GM12878 (cell line): ENCODE data around the gene APLN. TPM values are rescaled to one million over a fixed set of nuclear protein-coding genes. Genes with fewer than 3 reads are reported as not detected.

Experiments
- ATAC-seq: fragments of 200-7000 bp; cut with Tn5 transposase; 3 replicates; pipeline ENCODE4 v1.9.1; 2020; ENCODE audit warnings: mild to moderate bottlenecking, moderate library complexity
- BruUV-seq: library from RNA; stranded (reverse); fragments of 400-500 nt; replicated peaks from 2 replicates; lab custom pipeline; 2021; lab: Mats Ljungman, UMichigan
- CTCF ChIA-PET: fragments of 300-600 bp; sonication (Branson Sonifier 250); formaldehyde crosslinking; extraction: SDS; loops from one replicate; lab custom pipeline; 2021; ENCODE audit warnings: inconsistent platforms; lab: Yijun Ruan, JAX
- POLR2A ChIA-PET: fragments of 350-600 bp; formaldehyde crosslinking; extraction: SDS; loops from one replicate; lab custom pipeline; 2021; ENCODE audit warnings: inconsistent platforms; lab: Charles Lee
- RAD21 ChIA-PET: fragments of 300-600 bp; sonication (Branson Sonifier 250); formaldehyde crosslinking; loops from one replicate; lab custom pipeline; 2023; ENCODE audit warnings: antibody characterized with exemption; ENCODE audit not compliant: unreplicated experiment; lab: Charles Lee
- SMC1A ChIA-PET: fragments of 300-600 bp; sonication (Branson Sonifier 250); formaldehyde crosslinking; loops from one replicate; lab custom pipeline; 2023; ENCODE audit not compliant: unreplicated experiment, uncharacterized antibody; lab: Charles Lee
- DNase-seq: peaks from one replicate; pipeline ENCODE4 v3.0.0-alpha.2; 2011; ENCODE audit warnings: low read depth, low spot score
- FAIRE-seq: peaks from 3 replicates; lab custom pipeline; 2011; peaks lifted over from hg19 to GRCh38; lab: Jason Lieb, UNC
- H2AFZ ChIP-seq: 2 replicates; pipeline ENCODE4 v1.6.0; 2011; ENCODE audit warnings: low read depth, low read length, control low read depth; ENCODE audit not compliant: control insufficient read depth
- H3K27ac ChIP-seq: 2 replicates; pipeline ENCODE4 v1.5.1; 2011; ENCODE audit warnings: control low read depth; ENCODE audit not compliant: control insufficient read depth, insufficient read depth
- H3K27me3 ChIP-seq, 2 experiments: replicated peaks in 1 of 2; 2 replicates each; pipeline versions ENCODE4 v1.6.0 to v1.6.1; 2011; ENCODE audit warnings: low read length in 1 of 2; ENCODE audit not compliant: control insufficient read depth in 2 of 2, insufficient read depth in 2 of 2
- H3K36me3 ChIP-seq, 2 experiments: 2 replicates each; pipeline ENCODE4 v1.5.1; 2011; ENCODE audit warnings: low read length in 1 of 2; ENCODE audit not compliant: control insufficient read depth in 2 of 2, insufficient read depth in 2 of 2
- H3K4me1 ChIP-seq: 2 replicates; pipeline ENCODE4 v1.6.1; 2011; ENCODE audit warnings: mild to moderate bottlenecking, low read length, moderate library complexity, mixed read lengths; ENCODE audit not compliant: control insufficient read depth, insufficient read depth
- H3K4me2 ChIP-seq: 2 replicates; pipeline ENCODE4 v1.6.0; 2011; ENCODE audit warnings: control low read depth; ENCODE audit not compliant: control insufficient read depth, insufficient read depth
- H3K4me3 ChIP-seq: fragments of 200-600 bp; sonication (generic); 2 replicates; pipeline ENCODE4 v1.5.1; 2016
- H3K79me2 ChIP-seq: 2 replicates; pipeline ENCODE4 v1.6.0; 2011; ENCODE audit warnings: low read length; ENCODE audit not compliant: control insufficient read depth, insufficient read depth
- H3K9ac ChIP-seq: 2 replicates; pipeline ENCODE4 v1.8.0; 2011; ENCODE audit warnings: low read length, control low read depth, mixed read lengths; ENCODE audit not compliant: control insufficient read depth, insufficient read depth
- H3K9me3 ChIP-seq: replicated peaks from 3 replicates; pipeline ENCODE4 v1.5.1; 2011; ENCODE audit warnings: mild to moderate bottlenecking, low read length; ENCODE audit not compliant: control insufficient read depth, insufficient read depth
- H4K20me1 ChIP-seq: 2 replicates; pipeline ENCODE4 v1.6.0; 2011; ENCODE audit not compliant: control insufficient read depth, insufficient read depth
- BACH1 ChIP-seq: fragments of 450-650 bp; IDR thresholded peaks from 2 replicates; pipeline ENCODE4 v1.6.1; 2017; ENCODE audit warnings: mild to moderate bottlenecking, borderline replicate concordance
- BHLHE40 ChIP-seq, 2 experiments: fragments of 450-650 bp in 1 of 2; IDR thresholded peaks; 2 replicates each; pipeline ENCODE4 v1.6.1; 2011 to 2017; ENCODE audit warnings: low read depth in 2 of 2, borderline replicate concordance in 1 of 2, improper control_type of control experiment in 1 of 2, low read length in 1 of 2, mild to moderate bottlenecking in 1 of 2
- CHD1 ChIP-seq: IDR thresholded peaks from 2 replicates; pipeline ENCODE4 v1.6.1; 2012; ENCODE audit warnings: low read depth, low read length, improper control_type of control experiment
- CHD4 ChIP-seq: fragments of 200-600 bp; sonication (generic); IDR thresholded peaks from 2 replicates; pipeline ENCODE4 v1.6.1; 2016; ENCODE audit warnings: mild to moderate bottlenecking
- ESRRA ChIP-seq: IDR thresholded peaks from 2 replicates; pipeline ENCODE4 v1.6.1; 2012; ENCODE audit warnings: mild to moderate bottlenecking, low read length, improper control_type of control experiment
- GABPA ChIP-seq: IDR thresholded peaks from 2 replicates; pipeline ENCODE4 v1.6.1; 2014; ENCODE audit warnings: antibody characterized with exemption, low read depth, mild to moderate bottlenecking, inconsistent platforms
- IRF3 ChIP-seq: fragments of 450-650 bp; IDR thresholded peaks from 2 replicates; pipeline ENCODE4 v1.6.1; 2014; ENCODE audit warnings: mild to moderate bottlenecking
- IRF5 ChIP-seq: fragments of 450-650 bp; IDR thresholded peaks from 2 replicates; pipeline ENCODE4 v1.6.1; 2017; ENCODE audit warnings: borderline replicate concordance
- PKNOX1 ChIP-seq: fragments of 450-650 bp; IDR thresholded peaks from 2 replicates; pipeline ENCODE4 v1.6.1; 2016; ENCODE audit warnings: mild to moderate bottlenecking
- PML ChIP-seq: IDR thresholded peaks from 2 replicates; pipeline ENCODE4 v1.6.1; 2012; ENCODE audit warnings: low read length, inconsistent platforms
- RCOR1 ChIP-seq: conservative IDR thresholded peaks from 2 replicates; pipeline ENCODE4 v1.6.1; 2012; ENCODE audit warnings: low read depth, low read length, improper control_type of control experiment
- STAT1 ChIP-seq: fragments of 450-650 bp; conservative IDR thresholded peaks from 2 replicates; pipeline ENCODE4 v1.6.1; 2014; ENCODE audit warnings: antibody characterized with exemption, mild to moderate bottlenecking
- SUZ12 ChIP-seq: fragments of 200-600 bp; sonication (generic); IDR thresholded peaks from one replicate; pipeline ENCODE4 v1.6.1; 2018; ENCODE audit warnings: antibody characterized with exemption, mild to moderate bottlenecking; ENCODE audit not compliant: unreplicated experiment
- TBL1XR1 ChIP-seq: IDR thresholded peaks from 2 replicates; pipeline ENCODE4 v1.6.1; 2012; ENCODE audit warnings: low read depth, low read length, improper control_type of control experiment
- WGBS: methylation state at CpG from one replicate; pipeline ENCODE4 v1.1.6; 2016; ENCODE audit warnings: low lambda C conversion rate; ENCODE audit not compliant: insufficient replicate concordance, insufficient coverage; ENCODE audit errors: missing lambda C conversion rate; 5-methylcytosine and 5-hydroxymethylcytosine counted together
- in situ Hi-C: fragments of 300-500 bp; cut with MboI; formaldehyde crosslinking; loops from 9 replicates; pipeline ENCODE4 v1.14.3; 2018; ENCODE audit warnings: mixed read lengths
- intact Hi-C: fragments of 100-400 bp; cut with micrococcal nuclease; formaldehyde crosslinking; loops from one replicate; pipeline ENCODE4 v1.14.2; 2022; ENCODE audit not compliant: unreplicated experiment
- polyA plus RNA-seq, 11 experiments: library from polyadenylated mRNA; depleted of rRNA in 4 of 11; unstranded in 6 of 11; stranded (reverse) in 5 of 11; fragments of >200 nt; fragmentation: Nextera tagmentation in 4 of 11; fragmentation: Illumina TruSeq in 1 of 11; extraction: Ambion mirVana in 4 of 11; extraction: Trizol in 1 of 11; gene quantifications; 1 replicate in 1 of 11; 2 replicates in 10 of 11; pipeline versions ENCODE4 v1.2.1 to v1.2.3, GENCODE V29; 2011 to 2016; ENCODE audit warnings: inconsistent platforms in 2 of 11, missing spikeins in 2 of 11, low read depth in 1 of 11
- total RNA-seq, 4 experiments: library from RNA; depleted of rRNA in 3 of 4; stranded (reverse); fragments of >200 nt in 3 of 4; fragmentation: Illumina TruSeq in 1 of 4; extraction: Trizol in 1 of 4; gene quantifications; 2 replicates each; pipeline versions ENCODE4 v1.2.1 to v1.2.3, GENCODE V29; 2013 to 2021

APLN gene
- total and polyA plus RNA-seq, 10 of the 15 experiments (the other 5 are each of a cell fraction or from before 2014, with no cell fraction given), result 0.31 TPM; not detected in 9

GRCh38 chrX:129599996-129600395 is 54.8 kb downstream of the APLN start:
- Histone ChIP-seq H3K79me2 (no peaks in the 10 kb centered on the region), H3K27ac (no peak overlapping the region), H3K4me3 (no peak overlapping the region), H3K4me2 (no peak overlapping the region), H2AFZ (no peak overlapping the region), H3K4me1 (peaks cover 4% of the 10 kb centered on the region), H4K20me1 (no peaks in the 10 kb centered on the region), H3K9ac (no peak overlapping the region), H3K27me3 (no peaks in the 10 kb centered on the region; a peak in 1 of 4 replicates), H3K9me3 (no peaks in the 10 kb centered on the region), H3K36me3 (no peaks in the 10 kb centered on the region)
- ChIA-PET SMC1A (interaction anchor here (0.6 kb wide), 1 partner anchor 14 kb away, joined by 3 read pairs; no protein-coding TSS in a partner anchor), RAD21 (no interaction called here), CTCF (interaction anchor here (0.6 to 1.2 kb wide), 3 partner anchors 11 to 101 kb away, joined by 3 read pairs; no protein-coding TSS in a partner anchor), POLR2A (no interaction called here)
- TF ChIP-seq CHD1 (no peak), GABPA (no peak), CHD4 (no peak), SUZ12 (no peak), BACH1 (no peak), PML (no peak), RCOR1 (no peak)
- in situ Hi-C loops (loop anchor here (10.0 to 25.0 kb wide), 3 partner anchors 462 to 1315 kb away; no protein-coding TSS in a partner anchor), intact Hi-C loops (loop anchor here (10.0 kb wide), 1 partner anchor 1315 kb away; no protein-coding TSS in a partner anchor)
- ATAC-seq, result no peak
- DNase-seq, result no peak
- WGBS, result 33% methylated on average over 5 of the region's 5 CpGs
- BruUV-seq, result no TSS peak
- FAIRE-seq, result no peak

GRCh38 chrX:129599499-129599898 is 55.3 kb downstream of the APLN start:
- H3K4me2 ChIP-seq, result no peak overlapping the region
- FAIRE-seq (no peak), ATAC-seq (no peak), DNase-seq (no peak)
- POLR2A ChIA-PET, result no interaction called here
- BruUV-seq, result no TSS peak
- intact Hi-C loops, result no loop called here
- no peaks in the 10 kb centered on the region; a peak in 1 of 4 replicates for H3K27me3 ChIP-seq
- 8% methylated on average over 5 of the region's 5 CpGs for WGBS
- H3K79me2 ChIP-seq, result no peaks in the 10 kb centered on the region
- H3K4me3 ChIP-seq, result no peak overlapping the region
- RAD21 ChIA-PET, result no interaction called here
- no peaks in the 10 kb centered on the region for H4K20me1 ChIP-seq
- no peak overlapping the region for H3K27ac ChIP-seq
- CTCF ChIA-PET, result interaction anchor here (0.6 to 0.9 kb wide), 2 partner anchors 15 to 101 kb away, joined by 3 read pairs; no protein-coding TSS in a partner anchor
- no peaks in the 10 kb centered on the region for H3K9me3 ChIP-seq
- no peak overlapping the region for H2AFZ ChIP-seq
- no peak overlapping the region for H3K9ac ChIP-seq
- H3K36me3 ChIP-seq, result no peaks in the 10 kb centered on the region
- no peaks in the 10 kb centered on the region for H3K4me1 ChIP-seq
- SMC1A ChIA-PET, result interaction anchor here (0.6 kb wide), 1 partner anchor 14 kb away, joined by 3 read pairs; no protein-coding TSS in a partner anchor
- in situ Hi-C loops, result no loop called here
- TF ChIP-seq SUZ12 (no peak), TBL1XR1 (no peak), PKNOX1 (no peak), IRF3 (no peak), IRF5 (no peak), ESRRA (no peak), BHLHE40 (IDR thresholded peaks at IDR 0.05; ENCODE audit: borderline replicate concordance in 1 of 2, low read depth in 2 of 2, low read length in 1 of 2) (no peak), STAT1 (no peak), CHD4 (no peak)
